Glutamatergic neuron (in vitro differentiated cells): Measurements from ENCODE around the gene GMPR. TPM values are rescaled to one million over a fixed set of nuclear protein-coding genes. Genes with fewer than 3 reads are reported as not detected.

ENCODE experiments used
- DNase-seq: peaks from one replicate; pipeline ENCODE4 v3.0.0; 2022
- H3K27ac Mint-ChIP-seq: one replicate; pipeline ENCODE4 v1.8.0; 2020; ENCODE audit warnings: mild to moderate bottlenecking, mixed read lengths, inconsistent platforms; ENCODE audit not compliant: unreplicated experiment
- H3K27me3 Mint-ChIP-seq: one replicate; pipeline ENCODE4 v1.8.0; 2020; ENCODE audit warnings: mild to moderate bottlenecking, moderate library complexity, mixed read lengths, inconsistent platforms; ENCODE audit not compliant: unreplicated experiment
- H3K36me3 Mint-ChIP-seq: one replicate; pipeline ENCODE4 v1.8.0; 2020; ENCODE audit warnings: mild to moderate bottlenecking, mixed read lengths, inconsistent platforms; ENCODE audit not compliant: unreplicated experiment
- H3K4me1 Mint-ChIP-seq: one replicate; pipeline ENCODE4 v1.8.0; 2020; ENCODE audit warnings: mild to moderate bottlenecking, low read depth, mixed read lengths, inconsistent platforms; ENCODE audit not compliant: unreplicated experiment
- H3K4me3 Mint-ChIP-seq: one replicate; pipeline ENCODE4 v1.8.0; 2020; ENCODE audit warnings: mild to moderate bottlenecking, mixed read lengths, inconsistent platforms; ENCODE audit not compliant: unreplicated experiment
- H3K9me3 Mint-ChIP-seq: one replicate; pipeline ENCODE4 v1.8.0; 2020; ENCODE audit warnings: mild to moderate bottlenecking, moderate library complexity, mixed read lengths, inconsistent platforms; ENCODE audit not compliant: unreplicated experiment
- CTCF ChIP-seq: fragments of 200-600 bp; sonication (generic); IDR thresholded peaks from one replicate; pipeline ENCODE4 v1.5.0; 2021; ENCODE audit not compliant: partially characterized antibody, unreplicated experiment
- total RNA-seq: library from RNA; stranded (reverse); fragmentation: NEBNext Ultra II Directional; extraction: Animal tissue kit (Norgen Biotek cat#: 25700); gene quantifications from one replicate; pipeline ENCODE4 v1.2.1, GENCODE V29; 2021; ENCODE audit not compliant: unreplicated experiment

Gene GMPR
- total RNA-seq, 1 donor from 2014 or later, result 5.0 TPM

DNA sequence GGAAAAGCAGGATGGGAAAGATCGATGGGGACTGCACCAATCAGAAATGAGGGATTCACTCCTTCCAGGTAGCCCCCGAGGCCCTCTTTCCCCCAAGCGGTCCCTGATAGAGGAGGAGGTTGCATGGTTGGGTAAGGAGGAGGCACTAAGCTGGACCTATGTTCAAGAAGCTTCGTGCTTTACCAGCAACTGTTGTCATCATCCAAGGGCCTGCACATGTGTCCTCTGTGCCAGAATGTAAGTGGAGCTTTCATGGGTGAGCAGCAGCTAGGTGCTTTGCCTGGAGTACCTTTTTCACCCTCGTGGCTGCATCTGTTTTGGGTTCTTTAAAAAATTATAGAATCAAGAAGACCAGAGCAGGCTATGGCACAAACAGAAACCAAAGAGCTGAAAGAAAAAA is 54.0 kb downstream of the GMPR start:
- Mint-ChIP-seq H3K27me3 (peaks cover 1% of the 10 kb centered on the region), H3K4me1 (no peaks in the 10 kb centered on the region), H3K4me3 (no peak overlapping the region), H3K36me3 (no peaks in the 10 kb centered on the region), H3K9me3 (peaks cover 3% of the 10 kb centered on the region), H3K27ac (no peak overlapping the region)
- no peak for TF ChIP-seq CTCF
- DNase-seq, result no peak

DNA sequence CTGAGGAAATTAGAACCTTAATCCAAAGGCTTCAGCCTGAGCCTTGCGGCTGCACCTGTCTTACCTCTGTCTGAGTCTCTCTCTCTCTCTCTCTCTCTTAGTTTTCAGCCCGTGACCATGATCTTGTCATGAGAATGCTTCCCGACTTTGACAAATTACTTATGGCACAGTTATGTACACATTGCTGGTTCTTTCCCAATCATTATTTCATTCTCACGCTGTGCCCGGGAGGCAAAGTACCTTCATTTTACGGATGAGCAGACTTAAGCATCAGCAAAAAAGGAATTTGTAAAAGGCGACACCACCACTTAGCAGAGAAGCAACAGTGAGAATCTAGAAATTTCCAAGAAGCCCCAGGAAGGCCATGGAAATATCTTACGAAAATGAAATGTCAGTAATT is 54.6 kb downstream of the GMPR start:
- Mint-ChIP-seq H3K27ac (no peak overlapping the region), H3K36me3 (no peaks in the 10 kb centered on the region), H3K4me1 (no peaks in the 10 kb centered on the region), H3K27me3 (peaks cover 1% of the 10 kb centered on the region), H3K9me3 (peaks cover 3% of the 10 kb centered on the region), H3K4me3 (no peak overlapping the region)
- DNase-seq, result no peak
- TF ChIP-seq CTCF, result no peak

- Mint-ChIP-seq H3K27me3 (peaks cover 1% of the 10 kb centered on the region), H3K27ac (no peak overlapping the region), H3K9me3 (peaks cover 4% of the 10 kb centered on the region), H3K4me1 (no peaks in the 10 kb centered on the region), H3K4me3 (no peak overlapping the region), H3K36me3 (no peaks in the 10 kb centered on the region)
- TF ChIP-seq CTCF, result no peak
- DNase-seq, result no peak
These were observed 56.0 kb downstream of the GMPR start for GRCh38 chr6:16294371-16294770.

DNA sequence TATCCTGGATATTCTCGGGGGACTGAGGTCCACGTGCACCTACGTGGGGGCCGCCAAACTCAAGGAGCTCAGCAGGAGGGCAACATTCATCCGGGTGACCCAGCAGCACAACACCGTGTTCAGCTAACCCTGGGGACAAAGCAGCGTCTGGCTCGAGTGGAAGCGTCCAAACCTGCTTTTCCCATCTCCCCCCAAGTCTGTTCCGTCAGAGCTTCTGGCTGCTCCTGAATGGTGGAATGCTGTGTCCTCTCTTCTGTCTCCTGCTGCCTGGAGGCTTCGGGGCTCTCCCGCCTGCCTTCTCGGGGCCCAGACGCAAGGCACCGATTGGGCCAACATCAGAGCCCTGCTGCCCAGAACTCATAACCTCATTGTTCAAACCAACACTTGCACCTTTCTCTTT is 56.7 kb downstream of the GMPR start:
- Mint-ChIP-seq H3K4me3 (no peak overlapping the region), H3K4me1 (no peaks in the 10 kb centered on the region), H3K27ac (no peak overlapping the region), H3K36me3 (no peaks in the 10 kb centered on the region), H3K9me3 (peaks cover 5% of the 10 kb centered on the region), H3K27me3 (peaks cover 1% of the 10 kb centered on the region)
- no peak for DNase-seq
- no peak for TF ChIP-seq CTCF

DNA sequence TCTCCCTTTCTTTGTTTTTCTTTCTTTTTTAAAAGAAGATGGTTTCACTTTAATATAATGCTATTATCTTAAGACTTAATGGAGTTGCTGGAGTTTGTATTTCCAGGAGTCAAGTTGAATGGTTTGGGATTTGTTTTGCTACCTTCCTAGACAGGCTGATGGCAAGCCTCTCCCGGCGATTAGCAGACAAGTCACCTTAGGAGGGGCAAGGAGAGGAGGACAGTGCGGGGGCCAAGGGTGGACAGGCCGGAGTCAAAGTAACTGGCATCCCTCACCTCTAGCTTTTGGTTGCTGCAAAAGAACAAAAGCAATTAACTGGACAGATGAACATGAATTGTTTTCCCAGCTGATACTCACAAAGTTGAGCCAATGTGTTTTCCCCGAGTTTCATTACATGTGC is 57.1 kb downstream of the GMPR start:
- Mint-ChIP-seq H3K9me3 (peaks cover 4% of the 10 kb centered on the region), H3K27ac (no peak overlapping the region), H3K4me3 (no peak overlapping the region), H3K4me1 (no peaks in the 10 kb centered on the region), H3K36me3 (no peaks in the 10 kb centered on the region), H3K27me3 (peaks cover 1% of the 10 kb centered on the region)
- no peak for DNase-seq
- no peak for TF ChIP-seq CTCF
